HEK293 (cell line): ENCODE results near the gene ING4.
A peak's percentile ranks its signal among the peaks of the same experiment; 100 is the strongest.

ENCODE experiments used
- GLIS2 ChIP-seq: fragments of 450-650 bp; formaldehyde crosslinking; IDR thresholded peaks from 2 replicates; pipeline ENCODE4 v1.5.1; 2016; ENCODE audit warnings: missing biosample characterization, missing genetic modification characterization
- IKZF3 ChIP-seq: fragments of 450-650 bp; IDR thresholded peaks from 2 replicates; pipeline ENCODE4 v1.5.0; 2018; ENCODE audit warnings: missing biosample characterization, mild to moderate bottlenecking, missing genetic modification characterization, moderate library complexity
- SCRT1 ChIP-seq: fragments of 450-650 bp; formaldehyde crosslinking; IDR thresholded peaks from 2 replicates; pipeline ENCODE4 v1.5.1; 2016; ENCODE audit warnings: missing biosample characterization, missing genetic modification characterization, borderline replicate concordance
- SCRT2 ChIP-seq: fragments of 450-650 bp; formaldehyde crosslinking; IDR thresholded peaks from 2 replicates; pipeline ENCODE4 v1.5.1; 2016; ENCODE audit warnings: missing biosample characterization, missing genetic modification characterization
- SP2 ChIP-seq: fragments of 450-650 bp; formaldehyde crosslinking; IDR thresholded peaks from 2 replicates; pipeline ENCODE4 v1.5.1; 2016; ENCODE audit warnings: missing biosample characterization, missing genetic modification characterization
- ZBTB48 ChIP-seq: fragments of 450-650 bp; formaldehyde crosslinking; IDR thresholded peaks from 2 replicates; pipeline ENCODE4 v1.5.1; 2016; ENCODE audit warnings: missing biosample characterization, missing genetic modification characterization
- ZBTB8A ChIP-seq: fragments of 450-650 bp; formaldehyde crosslinking; IDR thresholded peaks from 2 replicates; pipeline ENCODE4 v1.5.1; 2016; ENCODE audit warnings: missing biosample characterization, missing genetic modification characterization
- ZFHX2 ChIP-seq: fragments of 450-650 bp; formaldehyde crosslinking; conservative IDR thresholded peaks from 2 replicates; pipeline ENCODE4 v1.5.1; 2016; ENCODE audit warnings: missing biosample characterization, missing genetic modification characterization
- ZNF10 ChIP-seq: fragments of 450-650 bp; formaldehyde crosslinking; IDR thresholded peaks from 2 replicates; pipeline ENCODE4 v1.5.1; 2017; ENCODE audit warnings: missing biosample characterization, missing genetic modification characterization
- ZNF132 ChIP-seq: fragments of 450-650 bp; formaldehyde crosslinking; IDR thresholded peaks from 2 replicates; pipeline ENCODE4 v1.5.1; 2017; ENCODE audit warnings: missing biosample characterization, missing genetic modification characterization, borderline replicate concordance
- ZNF140 ChIP-seq: fragments of 450-650 bp; formaldehyde crosslinking; IDR thresholded peaks from 2 replicates; pipeline ENCODE4 v1.5.1; 2016; ENCODE audit warnings: missing biosample characterization, missing genetic modification characterization
- ZNF184 ChIP-seq: fragments of 450-650 bp; IDR thresholded peaks from 2 replicates; pipeline ENCODE4 v1.5.1; 2018; ENCODE audit warnings: missing biosample characterization, mild to moderate bottlenecking, missing genetic modification characterization
- ZNF248 ChIP-seq: fragments of 450-650 bp; formaldehyde crosslinking; IDR thresholded peaks from 2 replicates; pipeline ENCODE4 v1.5.1; 2017; ENCODE audit warnings: missing biosample characterization, missing genetic modification characterization
- ZNF324 ChIP-seq: fragments of 450-650 bp; formaldehyde crosslinking; IDR thresholded peaks from 2 replicates; pipeline ENCODE4 v1.5.1; 2016; ENCODE audit warnings: missing biosample characterization, missing genetic modification characterization
- ZNF341 ChIP-seq: fragments of 450-650 bp; formaldehyde crosslinking; IDR thresholded peaks from 2 replicates; pipeline ENCODE4; 2016; ENCODE audit warnings: low read depth, missing biosample characterization, missing genetic modification characterization
- ZNF530 ChIP-seq: fragments of 450-650 bp; formaldehyde crosslinking; IDR thresholded peaks from 2 replicates; pipeline ENCODE4 v1.5.1; 2016; ENCODE audit warnings: low read depth, missing biosample characterization, missing genetic modification characterization
- ZNF623 ChIP-seq: fragments of 450-650 bp; formaldehyde crosslinking; IDR thresholded peaks from 2 replicates; pipeline ENCODE4 v1.5.1; 2016; ENCODE audit warnings: missing biosample characterization, missing genetic modification characterization
- ZNF660 ChIP-seq: fragments of 450-650 bp; IDR thresholded peaks from 2 replicates; pipeline ENCODE4 v1.5.1; 2018; ENCODE audit warnings: missing biosample characterization, mild to moderate bottlenecking, missing genetic modification characterization
- ZNF677 ChIP-seq: fragments of 450-650 bp; IDR thresholded peaks from 2 replicates; pipeline ENCODE4 v1.5.0; 2018; ENCODE audit warnings: missing biosample characterization, mild to moderate bottlenecking, missing genetic modification characterization, moderate library complexity
- ZNF785 ChIP-seq: fragments of 450-650 bp; formaldehyde crosslinking; IDR thresholded peaks from 2 replicates; pipeline ENCODE4 v1.5.1; 2016; ENCODE audit warnings: missing biosample characterization, missing genetic modification characterization
- ZSCAN30 ChIP-seq: fragments of 450-650 bp; IDR thresholded peaks from 2 replicates; pipeline ENCODE4 v1.5.1; 2018; ENCODE audit warnings: missing biosample characterization, mild to moderate bottlenecking, missing genetic modification characterization, moderate library complexity
- TF ChIP-seq, protein P1 (sequence below): fragments of 450-650 bp; formaldehyde crosslinking; IDR thresholded peaks from 2 replicates; pipeline ENCODE4 v1.5.1; 2016; ENCODE audit warnings: missing biosample characterization, missing genetic modification characterization
- TF ChIP-seq, protein P2 (sequence below): fragments of 450-650 bp; formaldehyde crosslinking; conservative IDR thresholded peaks from 2 replicates; pipeline ENCODE4 v1.5.1; 2016; ENCODE audit warnings: low read depth, missing biosample characterization, missing genetic modification characterization
- TF ChIP-seq, protein P3 (sequence below): fragments of 450-650 bp; formaldehyde crosslinking; IDR thresholded peaks from 2 replicates; pipeline ENCODE4 v1.5.1; 2016; ENCODE audit warnings: missing biosample characterization, missing genetic modification characterization
- TF ChIP-seq, protein P4 (sequence below): fragments of 450-650 bp; formaldehyde crosslinking; IDR thresholded peaks from 2 replicates; pipeline ENCODE4 v1.5.1; 2016; ENCODE audit warnings: missing biosample characterization, missing genetic modification characterization

The ING4 gene

DNA sequence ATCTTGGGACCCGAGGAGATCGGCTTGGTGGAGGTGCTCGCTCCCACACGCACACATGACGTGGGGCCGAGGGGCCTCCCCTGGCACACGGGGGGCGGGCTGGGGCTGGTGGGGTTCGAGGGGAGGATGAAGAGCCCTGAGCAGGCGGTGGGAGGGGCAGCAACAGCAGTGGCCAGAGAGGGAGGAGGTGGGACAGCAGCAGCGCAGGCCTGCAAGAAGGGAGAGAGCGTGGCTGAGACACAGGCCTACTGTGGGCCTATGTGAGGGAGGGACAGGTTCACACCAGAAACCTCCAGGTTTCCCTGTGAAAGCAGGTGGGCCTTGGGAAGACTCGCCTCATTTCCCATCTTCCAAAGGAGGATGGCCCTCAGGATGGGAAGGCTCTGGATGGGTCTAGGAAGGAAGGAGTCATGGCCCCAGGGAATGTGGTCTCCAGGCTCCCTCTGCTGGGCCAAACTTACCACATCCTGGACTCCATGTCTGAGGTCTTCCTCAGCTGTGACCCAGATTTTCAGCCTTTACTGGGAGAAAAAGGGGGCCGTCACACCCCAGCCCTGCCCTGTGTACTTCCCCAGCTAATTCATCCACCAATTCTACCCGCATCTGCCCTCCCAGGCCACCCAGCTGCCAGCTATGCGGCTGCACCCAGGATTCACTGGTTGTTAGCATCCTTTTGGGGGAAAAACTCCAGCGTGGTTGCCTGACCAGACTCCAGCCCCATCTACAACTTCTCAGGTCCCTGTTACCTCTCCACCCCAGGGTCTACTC, 34.8 kb upstream of the ING4 start (continued):
- peak; percentile 87 for TF ChIP-seq IKZF3 (tag by site-specific recombination)
- no peak for TF ChIP-seq ZNF785 (tag by site-specific recombination)
- no peak for TF ChIP-seq SCRT1 (tag by site-specific recombination)
- peak; percentile 35 for TF ChIP-seq ZBTB8A
- no peak for TF ChIP-seq ZNF324 (tag by site-specific recombination)
- TF ChIP-seq ZNF660 (tag by site-specific recombination) = no peak
- TF ChIP-seq ZBTB48 = no peak
- TF ChIP-seq, protein P1, sequence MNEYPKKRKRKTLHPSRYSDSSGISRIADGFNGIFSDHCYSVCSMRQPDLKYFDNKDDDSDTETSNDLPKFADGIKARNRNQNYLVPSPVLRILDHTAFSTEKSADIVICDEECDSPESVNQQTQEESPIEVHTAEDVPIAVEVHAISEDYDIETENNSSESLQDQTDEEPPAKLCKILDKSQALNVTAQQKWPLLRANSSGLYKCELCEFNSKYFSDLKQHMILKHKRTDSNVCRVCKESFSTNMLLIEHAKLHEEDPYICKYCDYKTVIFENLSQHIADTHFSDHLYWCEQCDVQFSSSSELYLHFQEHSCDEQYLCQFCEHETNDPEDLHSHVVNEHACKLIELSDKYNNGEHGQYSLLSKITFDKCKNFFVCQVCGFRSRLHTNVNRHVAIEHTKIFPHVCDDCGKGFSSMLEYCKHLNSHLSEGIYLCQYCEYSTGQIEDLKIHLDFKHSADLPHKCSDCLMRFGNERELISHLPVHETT (tag by site-specific recombination) = no peak
- TF ChIP-seq ZNF248 (tag by site-specific recombination) = no peak
- TF ChIP-seq ZNF677 = no peak
- TF ChIP-seq ZNF132 = no peak
- TF ChIP-seq ZNF341 (tag by site-specific recombination) = peak; percentile 74
- TF ChIP-seq ZNF184 (tag by site-specific recombination) = no peak
- TF ChIP-seq, protein P2, sequence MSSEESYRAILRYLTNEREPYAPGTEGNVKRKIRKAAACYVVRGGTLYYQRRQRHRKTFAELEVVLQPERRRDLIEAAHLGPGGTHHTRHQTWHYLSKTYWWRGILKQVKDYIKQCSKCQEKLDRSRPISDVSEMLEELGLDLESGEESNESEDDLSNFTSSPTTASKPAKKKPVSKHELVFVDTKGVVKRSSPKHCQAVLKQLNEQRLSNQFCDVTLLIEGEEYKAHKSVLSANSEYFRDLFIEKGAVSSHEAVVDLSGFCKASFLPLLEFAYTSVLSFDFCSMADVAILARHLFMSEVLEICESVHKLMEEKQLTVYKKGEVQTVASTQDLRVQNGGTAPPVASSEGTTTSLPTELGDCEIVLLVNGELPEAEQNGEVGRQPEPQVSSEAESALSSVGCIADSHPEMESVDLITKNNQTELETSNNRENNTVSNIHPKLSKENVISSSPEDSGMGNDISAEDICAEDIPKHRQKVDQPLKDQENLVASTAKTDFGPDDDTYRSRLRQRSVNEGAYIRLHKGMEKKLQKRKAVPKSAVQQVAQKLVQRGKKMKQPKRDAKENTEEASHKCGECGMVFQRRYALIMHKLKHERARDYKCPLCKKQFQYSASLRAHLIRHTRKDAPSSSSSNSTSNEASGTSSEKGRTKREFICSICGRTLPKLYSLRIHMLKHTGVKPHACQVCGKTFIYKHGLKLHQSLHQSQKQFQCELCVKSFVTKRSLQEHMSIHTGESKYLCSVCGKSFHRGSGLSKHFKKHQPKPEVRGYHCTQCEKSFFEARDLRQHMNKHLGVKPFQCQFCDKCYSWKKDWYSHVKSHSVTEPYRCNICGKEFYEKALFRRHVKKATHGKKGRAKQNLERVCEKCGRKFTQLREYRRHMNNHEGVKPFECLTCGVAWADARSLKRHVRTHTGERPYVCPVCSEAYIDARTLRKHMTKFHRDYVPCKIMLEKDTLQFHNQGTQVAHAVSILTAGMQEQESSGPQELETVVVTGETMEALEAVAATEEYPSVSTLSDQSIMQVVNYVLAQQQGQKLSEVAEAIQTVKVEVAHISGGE (tag by site-specific recombination) = no peak
- TF ChIP-seq, protein P3, sequence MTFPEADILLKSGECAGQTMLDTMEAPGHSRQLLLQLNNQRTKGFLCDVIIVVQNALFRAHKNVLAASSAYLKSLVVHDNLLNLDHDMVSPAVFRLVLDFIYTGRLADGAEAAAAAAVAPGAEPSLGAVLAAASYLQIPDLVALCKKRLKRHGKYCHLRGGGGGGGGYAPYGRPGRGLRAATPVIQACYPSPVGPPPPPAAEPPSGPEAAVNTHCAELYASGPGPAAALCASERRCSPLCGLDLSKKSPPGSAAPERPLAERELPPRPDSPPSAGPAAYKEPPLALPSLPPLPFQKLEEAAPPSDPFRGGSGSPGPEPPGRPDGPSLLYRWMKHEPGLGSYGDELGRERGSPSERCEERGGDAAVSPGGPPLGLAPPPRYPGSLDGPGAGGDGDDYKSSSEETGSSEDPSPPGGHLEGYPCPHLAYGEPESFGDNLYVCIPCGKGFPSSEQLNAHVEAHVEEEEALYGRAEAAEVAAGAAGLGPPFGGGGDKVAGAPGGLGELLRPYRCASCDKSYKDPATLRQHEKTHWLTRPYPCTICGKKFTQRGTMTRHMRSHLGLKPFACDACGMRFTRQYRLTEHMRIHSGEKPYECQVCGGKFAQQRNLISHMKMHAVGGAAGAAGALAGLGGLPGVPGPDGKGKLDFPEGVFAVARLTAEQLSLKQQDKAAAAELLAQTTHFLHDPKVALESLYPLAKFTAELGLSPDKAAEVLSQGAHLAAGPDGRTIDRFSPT (tag by site-specific recombination) = no peak
- TF ChIP-seq SP2 = peak; percentile 20; the same call in 1 of the 2 replicates
- TF ChIP-seq ZNF10 (tag by site-specific recombination) = no peak
- no peak for TF ChIP-seq ZSCAN30 (tag by site-specific recombination)
- TF ChIP-seq ZNF530 (tag by site-specific recombination) = no peak
- no peak for TF ChIP-seq GLIS2 (tag by site-specific recombination)
- TF ChIP-seq ZNF140 = no peak
- TF ChIP-seq ZNF623 (tag by site-specific recombination) = no peak
- TF ChIP-seq SCRT2 = no peak
- TF ChIP-seq ZFHX2 (tag by site-specific recombination) = no peak
- TF ChIP-seq, protein P4, sequence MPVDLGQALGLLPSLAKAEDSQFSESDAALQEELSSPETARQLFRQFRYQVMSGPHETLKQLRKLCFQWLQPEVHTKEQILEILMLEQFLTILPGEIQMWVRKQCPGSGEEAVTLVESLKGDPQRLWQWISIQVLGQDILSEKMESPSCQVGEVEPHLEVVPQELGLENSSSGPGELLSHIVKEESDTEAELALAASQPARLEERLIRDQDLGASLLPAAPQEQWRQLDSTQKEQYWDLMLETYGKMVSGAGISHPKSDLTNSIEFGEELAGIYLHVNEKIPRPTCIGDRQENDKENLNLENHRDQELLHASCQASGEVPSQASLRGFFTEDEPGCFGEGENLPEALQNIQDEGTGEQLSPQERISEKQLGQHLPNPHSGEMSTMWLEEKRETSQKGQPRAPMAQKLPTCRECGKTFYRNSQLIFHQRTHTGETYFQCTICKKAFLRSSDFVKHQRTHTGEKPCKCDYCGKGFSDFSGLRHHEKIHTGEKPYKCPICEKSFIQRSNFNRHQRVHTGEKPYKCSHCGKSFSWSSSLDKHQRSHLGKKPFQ (tag by site-specific recombination) = no peak
